Stomach (tissue), 19 donors: ENCODE measurements around the gene MRI1. TPM values are rescaled to one million over a fixed set of nuclear protein-coding genes. Genes with fewer than 3 reads are reported as not detected.

ENCODE experiments used
- DNase-seq, 2 donors: peaks; one replicate each; pipeline versions ENCODE4 v3.0.0 to v3.0.0-alpha.2; 2013 to 2019
- H3K27ac ChIP-seq, 5 donors: fragments of 200-600 bp in 4 of 5; sonication (generic) in 4 of 5; one replicate each; pipeline ENCODE4 v1.5.1; 2013 to 2019; ENCODE audit warnings: mild to moderate bottlenecking in 1 of 5, moderate library complexity in 1 of 5
- H3K27me3 ChIP-seq, 3 donors: fragments of 200-600 bp; sonication (generic); one replicate each; pipeline ENCODE4 v1.5.1; 2017 to 2019; ENCODE audit warnings: mixed run types in 1 of 3
- H3K36me3 ChIP-seq, 4 donors: fragments of 200-600 bp; sonication (generic); 1 replicate in 3 of 4; 2 replicates in 1 of 4; pipeline ENCODE4 v1.5.1; 2016 to 2019
- H3K4me1 ChIP-seq, 4 donors: fragments of 200-600 bp; sonication (generic); one replicate each; pipeline ENCODE4 v1.5.1; 2016 to 2019
- H3K4me3 ChIP-seq, 4 donors: fragments of 200-600 bp; sonication (generic) in 3 of 4; one replicate each; pipeline ENCODE4 v1.5.1; 2016 to 2019; ENCODE audit warnings: mild to moderate bottlenecking in 1 of 4
- H3K9me3 ChIP-seq, 4 donors: fragments of 200-600 bp; sonication (generic); one replicate each; pipeline ENCODE4 v1.5.1; 2016 to 2019
- EP300 ChIP-seq: sonication (generic); formaldehyde crosslinking; IDR thresholded peaks from one replicate; pipeline ENCODE4 v1.6.1; 2017; ENCODE audit warnings: antibody characterized with exemption
- POLR2A ChIP-seq, 4 donors: fragments of 450-650 bp; IDR thresholded peaks; one replicate each; pipeline ENCODE4 v1.6.1; 2016; ENCODE audit warnings: antibody characterized with exemption in 4 of 4, control low read depth in 2 of 4, mild to moderate bottlenecking in 1 of 4, moderate library complexity in 1 of 4
- POLR2AphosphoS5 ChIP-seq, 3 donors: sonication (generic); formaldehyde crosslinking; IDR thresholded peaks; one replicate each; pipeline ENCODE4 v1.6.1; 2016; ENCODE audit warnings: antibody characterized with exemption in 3 of 3
- WGBS, 5 donors: extraction: QIAGEN DNeasy Blood & Tissue Kit in 3 of 5; methylation state at CpG; one replicate each; pipeline versions ENCODE4 v1.1.5 to v1.1.7; 2013 to 2018; 5-methylcytosine and 5-hydroxymethylcytosine counted together
- intact Hi-C: fragments of 100-400 bp; cut with DNase I; formaldehyde crosslinking; loops from one replicate; pipeline ENCODE4 v1.15.1; 2023; ENCODE audit warnings: low total_unique reads
- long read RNA-seq, 10 donors: transcript quantifications; one replicate each; lab custom pipeline, GENCODE V29; 2026
- polyA plus RNA-seq, 3 donors: library from polyadenylated mRNA; stranded (reverse); fragments of 200-250 nt; gene quantifications; one replicate each; pipeline ENCODE4 v1.2.3, GENCODE V29; 2013
- total RNA-seq, 5 donors: library from RNA; depleted of rRNA; stranded (reverse); fragments of >200 nt; gene quantifications; one replicate each; pipeline versions ENCODE4 v1.1.0 to v1.2.3, GENCODE V29; 2014 to 2016
- TF ChIP-seq, protein P1 (sequence below), 7 experiments: fragments of 450-650 bp in 4 of 7; fragments of 200-600 bp in 3 of 7; sonication (generic) in 3 of 7; IDR thresholded peaks; one replicate each; pipeline ENCODE4 v1.5.1; 2016 to 2019; ENCODE audit warnings: antibody characterized with exemption in 7 of 7, control low read depth in 2 of 7, mild to moderate bottlenecking in 1 of 7
- donor health status: healthy with polysubstance abuse.
- donor health status: Bipolar disorder and iron deficiency.
- donor health status: healthy.

The MRI1 gene
- total RNA-seq = 100 to 1,000 TPM in 1 of 5 donors, 10 to 100 TPM in 4; 24.4 to 249 (median 48.7) TPM
- polyA plus RNA-seq = 10 to 100 TPM in 1 of 3 donors, 1 to 10 TPM in 2; 7.3 to 28.5 (median 9.6) TPM
- long read RNA-seq, donor 1, partial matches to known transcripts = 0 of 6 reads
- long read RNA-seq, donor 1, other reads (novel, unspliced or antisense) = 0 of 6 reads
- long read RNA-seq, donor 2, partial matches to known transcripts = 14 of 17 reads
- long read RNA-seq, donor 2, other reads (novel, unspliced or antisense) = 0 of 17 reads
- long read RNA-seq, donor 3, partial matches to known transcripts = 0 of 3 reads
- long read RNA-seq, donor 3, other reads (novel, unspliced or antisense) = 0 of 3 reads
- long read RNA-seq, donor 4 = 0 reads
- long read RNA-seq, donor 5, partial matches to known transcripts = 10 of 11 reads
- long read RNA-seq, donor 5, other reads (novel, unspliced or antisense) = 0 of 11 reads
- long read RNA-seq, donor 6, partial matches to known transcripts = 0 of 9 reads
- long read RNA-seq, donor 6, other reads (novel, unspliced or antisense) = 0 of 9 reads
- long read RNA-seq, donor 7, partial matches to known transcripts = 0 of 2 reads
- long read RNA-seq, donor 7, other reads (novel, unspliced or antisense) = 0 of 2 reads
- long read RNA-seq, donor 8, partial matches to known transcripts = 0 of 3 reads
- long read RNA-seq, donor 8, other reads (novel, unspliced or antisense) = 0 of 3 reads
- long read RNA-seq, donor 9, partial matches to known transcripts = 17 of 19 reads
- long read RNA-seq, donor 9, other reads (novel, unspliced or antisense) = 0 of 19 reads
- long read RNA-seq, donor 10, partial matches to known transcripts = 0 of 1 reads
- long read RNA-seq, donor 10, other reads (novel, unspliced or antisense) = 0 of 1 reads

GRCh38 chr19:13764101-13764807, at the start of gene MRI1:
TSS of gene MRI1 (plus strand) at chr19:13764522. CDS start at chr19:13764589, 67 bp downstream.
- Histone ChIP-seq H3K27ac (peak within 1 kb of the TSS; percentile 64 to 89 (median 85)), H3K9me3 (no peaks in the 10 kb centered on the region), H3K27me3 (no peaks in the 10 kb centered on the region), H3K36me3 (peaks cover 38 to 57% (median 54%) of the 10 kb centered on the region in 4 donors), H3K4me1 (peaks cover 11 to 32% (median 22%) of the 10 kb centered on the region in 4 donors), H3K4me3 (peak within 1 kb of the TSS; percentile 70 to 89 (median 84))
- 1 to 39% (median 21%) methylated on average over 20 to 61 of the region's 67 CpGs for WGBS, 5 donors
- peak; percentile 82 to 95 for DNase-seq
- intact Hi-C loops = no loop called here
- TF ChIP-seq EP300 (no peak), POLR2A (IDR thresholded peaks at IDR 0.05) (no peak), POLR2AphosphoS5 (IDR thresholded peaks at IDR 0.05) (peak in 1 of 3 donors; percentile 72)
- TF ChIP-seq, protein P1, sequence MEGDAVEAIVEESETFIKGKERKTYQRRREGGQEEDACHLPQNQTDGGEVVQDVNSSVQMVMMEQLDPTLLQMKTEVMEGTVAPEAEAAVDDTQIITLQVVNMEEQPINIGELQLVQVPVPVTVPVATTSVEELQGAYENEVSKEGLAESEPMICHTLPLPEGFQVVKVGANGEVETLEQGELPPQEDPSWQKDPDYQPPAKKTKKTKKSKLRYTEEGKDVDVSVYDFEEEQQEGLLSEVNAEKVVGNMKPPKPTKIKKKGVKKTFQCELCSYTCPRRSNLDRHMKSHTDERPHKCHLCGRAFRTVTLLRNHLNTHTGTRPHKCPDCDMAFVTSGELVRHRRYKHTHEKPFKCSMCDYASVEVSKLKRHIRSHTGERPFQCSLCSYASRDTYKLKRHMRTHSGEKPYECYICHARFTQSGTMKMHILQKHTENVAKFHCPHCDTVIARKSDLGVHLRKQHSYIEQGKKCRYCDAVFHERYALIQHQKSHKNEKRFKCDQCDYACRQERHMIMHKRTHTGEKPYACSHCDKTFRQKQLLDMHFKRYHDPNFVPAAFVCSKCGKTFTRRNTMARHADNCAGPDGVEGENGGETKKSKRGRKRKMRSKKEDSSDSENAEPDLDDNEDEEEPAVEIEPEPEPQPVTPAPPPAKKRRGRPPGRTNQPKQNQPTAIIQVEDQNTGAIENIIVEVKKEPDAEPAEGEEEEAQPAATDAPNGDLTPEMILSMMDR (IDR thresholded peaks at IDR 0.05) = no peak

- Histone ChIP-seq H3K27me3 (peaks cover 0 to 55% (median 6%) of the 10 kb centered on the region in 3 donors), H3K36me3 (no peaks in the 10 kb centered on the region), H3K4me3 (no peak overlapping the region), H3K9me3 (peaks cover 0 to 12% (median 9%) of the 10 kb centered on the region in 4 donors), H3K27ac (no peak overlapping the region), H3K4me1 (peaks cover 0 to 4% (median 0%) of the 10 kb centered on the region in 4 donors)
- intact Hi-C loops = no loop called here
- WGBS, 5 donors = 27 to 43% (median 32%) methylated on average over 8 of the region's 8 CpGs
- TF ChIP-seq POLR2AphosphoS5 (IDR thresholded peaks at IDR 0.05) (no peak), EP300 (no peak), POLR2A (IDR thresholded peaks at IDR 0.05) (no peak)
- TF ChIP-seq, protein P1 (IDR thresholded peaks at IDR 0.05) = no peak
- DNase-seq = no peak
Observed at GRCh38 chr19:13717194-13717643, 47.1 kb upstream of the MRI1 start.

GRCh38 chr19:13718733-13719132, 45.6 kb upstream of the MRI1 start:
- H3K36me3 ChIP-seq = no peaks in the 10 kb centered on the region
- H3K27me3 ChIP-seq = peaks cover 0 to 46% (median 6%) of the 10 kb centered on the region in 3 donors
- 35 to 42% (median 40%) methylated on average over 9 of the region's 9 CpGs for WGBS, 5 donors
- no peaks in the 10 kb centered on the region for H3K4me1 ChIP-seq
- TF ChIP-seq EP300 = no peak
- TF ChIP-seq, protein P1 (IDR thresholded peaks at IDR 0.05) = no peak
- no peak for TF ChIP-seq POLR2AphosphoS5 (IDR thresholded peaks at IDR 0.05)
- TF ChIP-seq POLR2A (IDR thresholded peaks at IDR 0.05) = no peak
- intact Hi-C loops = no loop called here
- peaks cover 0 to 12% (median 8%) of the 10 kb centered on the region in 4 donors for H3K9me3 ChIP-seq
- H3K4me3 ChIP-seq = no peak overlapping the region
- peak in 1 of 2 donors; percentile 69 for DNase-seq
- H3K27ac ChIP-seq = no peak overlapping the region
